ENCODE data around the gene NCEH1. TPM values are rescaled to one million over a fixed set of nuclear protein-coding genes. Genes with fewer than 3 reads are reported as not detected.

Gene NCEH1
- total RNA-seq, 2 experiments from 2014 or later = 2.8 to 3.4 TPM

DNA sequence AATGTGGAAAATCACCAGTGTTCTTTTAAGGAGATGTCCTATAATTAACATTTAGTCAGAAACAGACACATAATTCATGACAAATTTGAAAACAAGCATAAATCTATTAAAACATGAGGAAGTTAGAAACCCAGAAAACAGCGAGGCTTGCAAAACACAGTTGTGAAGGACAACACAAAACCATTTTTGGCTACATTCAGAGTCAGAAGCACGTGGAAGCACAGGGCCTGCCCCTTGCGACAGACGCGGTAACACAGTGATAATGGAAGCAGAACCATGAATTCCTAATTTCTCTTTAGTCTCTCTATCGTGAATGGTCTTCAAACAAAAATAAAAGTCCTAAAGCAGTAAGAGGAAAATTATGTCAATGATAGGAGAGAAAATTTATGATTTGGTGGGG, 12.2 kb downstream of the NCEH1 start:
- Mint-ChIP-seq H3K27me3 (no peaks in the 10 kb centered on the region), H3K36me3 (ENCODE audit: low read depth) (no peaks in the 10 kb centered on the region), H3K4me1 (ENCODE audit: low read depth) (no peaks in the 10 kb centered on the region), H3K4me3 (no peak overlapping the region), H3K27ac (no peak overlapping the region), H3K9me3 (no peaks in the 10 kb centered on the region)
- no peak for TF ChIP-seq CTCF (IDR thresholded peaks at IDR 0.05)
- CTCF ChIA-PET = no interaction called here
- POLR2A ChIA-PET = no interaction called here
- intact Hi-C loops (cut with micrococcal nuclease) = no loop called here
- DNase-seq (no peak), ATAC-seq (no peak)

GRCh38 chr3:172697558-172697957, 13.3 kb downstream of the NCEH1 start:
- CTCF ChIA-PET = interaction anchor here (1.0 to 2.6 kb wide), 3 partner anchors 21 to 236 kb away, joined by 3 to 8 read pairs (median 4); no protein-coding TSS in a partner anchor
- H3K4me1 Mint-ChIP-seq (ENCODE audit: low read depth) = peaks cover 5% of the 10 kb centered on the region
- H3K27me3 Mint-ChIP-seq = no peaks in the 10 kb centered on the region
- ATAC-seq (no peak), DNase-seq (no peak)
- H3K36me3 Mint-ChIP-seq (ENCODE audit: low read depth) = no peaks in the 10 kb centered on the region
- H3K4me3 Mint-ChIP-seq = no peak overlapping the region
- no peak overlapping the region for H3K27ac Mint-ChIP-seq
- POLR2A ChIA-PET = no interaction called here
- no peaks in the 10 kb centered on the region for H3K9me3 Mint-ChIP-seq
- no peak for TF ChIP-seq CTCF (IDR thresholded peaks at IDR 0.05)
- intact Hi-C loops (cut with micrococcal nuclease) = no loop called here

- POLR2A ChIA-PET = interaction anchor here (1.2 kb wide), 1 partner anchor 18 kb away, joined by 3 read pairs; no protein-coding TSS in a partner anchor
- H3K4me1 Mint-ChIP-seq (ENCODE audit: low read depth) = peaks cover 10% of the 10 kb centered on the region
- intact Hi-C loops (cut with micrococcal nuclease) = no loop called here
These were observed 14.5 kb downstream of the NCEH1 start for GRCh38 chr3:172696357-172696756.

DNA sequence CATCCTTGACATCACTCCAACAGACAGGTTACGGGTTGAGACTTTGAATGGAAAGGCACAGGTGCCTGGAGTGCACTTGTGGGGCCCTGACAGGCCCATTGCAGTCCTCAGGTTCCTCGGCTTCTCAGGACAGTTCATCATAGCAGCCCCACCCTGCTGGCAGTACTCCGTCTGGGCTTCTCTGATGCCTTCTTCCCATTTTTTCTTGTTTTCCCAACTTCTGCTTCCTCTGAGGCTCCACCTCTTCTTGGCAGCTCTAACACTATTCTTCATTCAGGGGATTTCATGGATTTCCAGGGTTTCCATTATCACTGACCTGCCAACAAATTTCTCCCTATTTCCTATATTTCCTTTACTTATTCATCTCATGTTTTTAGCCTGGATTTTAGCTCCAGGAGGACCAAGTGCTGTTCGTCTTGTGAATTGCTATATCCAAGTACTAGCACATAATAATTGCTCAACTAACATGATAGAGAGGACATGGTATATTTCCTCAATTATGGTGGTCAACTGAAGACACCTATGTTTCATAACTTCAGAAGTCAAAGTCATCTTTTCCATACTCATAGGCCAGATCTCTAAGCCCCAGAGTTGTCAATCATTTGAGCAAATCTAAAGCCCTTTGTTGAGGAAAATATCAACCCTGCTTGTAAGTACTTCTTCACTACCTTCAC, 16.2 kb downstream of the NCEH1 start:
- TF ChIP-seq CTCF (IDR thresholded peaks at IDR 0.05) = no peak
- ChIA-PET CTCF (interaction anchor here (1.2 to 1.7 kb wide), 4 partner anchors 18 to 362 kb away, joined by 3 to 5 read pairs (median 4); no protein-coding TSS in a partner anchor), POLR2A (no interaction called here)
- intact Hi-C loops (cut with micrococcal nuclease) = no loop called here
- Mint-ChIP-seq H3K36me3 (ENCODE audit: low read depth) (no peaks in the 10 kb centered on the region), H3K4me3 (no peak overlapping the region), H3K9me3 (no peaks in the 10 kb centered on the region), H3K4me1 (ENCODE audit: low read depth) (peaks cover 10% of the 10 kb centered on the region), H3K27me3 (no peaks in the 10 kb centered on the region), H3K27ac (no peak overlapping the region)
- DNase-seq = no peak
- ATAC-seq = no peak

More at GRCh38 chr3:172696357-172696756, 14.5 kb downstream of the NCEH1 start:
- H3K36me3 Mint-ChIP-seq (ENCODE audit: low read depth) = no peaks in the 10 kb centered on the region
- no peak for ATAC-seq
- DNase-seq = no peak
- no peak overlapping the region for H3K4me3 Mint-ChIP-seq
- no peaks in the 10 kb centered on the region for H3K9me3 Mint-ChIP-seq
- no peak for TF ChIP-seq CTCF (IDR thresholded peaks at IDR 0.05)
- no peaks in the 10 kb centered on the region for H3K27me3 Mint-ChIP-seq
- CTCF ChIA-PET = interaction anchor here (1.1 to 2.6 kb wide), 5 partner anchors 15 to 30 kb away, joined by 3 to 8 read pairs (median 3); partner anchors contain the start of gene NCEH1
- H3K27ac Mint-ChIP-seq = no peak overlapping the region

DNA sequence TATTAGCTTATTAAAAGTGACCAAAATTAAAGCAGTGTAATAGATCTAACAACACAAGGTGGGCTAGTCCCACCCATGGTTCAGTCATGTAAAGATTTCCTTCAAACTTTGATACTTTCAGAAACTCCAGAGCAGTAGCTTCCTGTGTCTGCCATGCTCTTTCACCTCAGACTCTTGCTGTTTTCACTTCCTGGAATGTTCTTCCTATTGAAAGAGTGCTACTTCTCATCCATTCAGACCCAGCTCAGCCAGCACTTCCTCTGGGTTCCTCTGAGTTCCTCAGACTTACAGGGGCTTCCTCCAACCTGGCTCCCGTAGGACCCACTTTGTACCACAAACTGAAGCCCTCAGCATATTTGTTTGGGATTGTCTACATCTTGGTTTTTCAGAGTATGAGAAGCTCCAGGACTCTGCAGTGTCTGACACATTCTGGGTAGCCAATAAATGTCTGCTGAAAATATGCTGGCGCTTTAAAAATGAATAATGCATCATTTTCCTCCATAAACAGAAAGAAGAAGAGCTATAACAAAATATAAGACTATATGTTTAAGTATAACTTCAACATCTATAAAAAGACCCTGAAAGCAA, 18.0 kb downstream of the NCEH1 start:
- peaks cover 10% of the 10 kb centered on the region for H3K4me1 Mint-ChIP-seq (ENCODE audit: low read depth)
- H3K4me3 Mint-ChIP-seq = no peak overlapping the region
- TF ChIP-seq CTCF (IDR thresholded peaks at IDR 0.05) = no peak
- DNase-seq (no peak), ATAC-seq (no peak)
- H3K27ac Mint-ChIP-seq = peak overlapping the region; percentile 32
- no peaks in the 10 kb centered on the region for H3K27me3 Mint-ChIP-seq
- ChIA-PET CTCF (interaction anchor here (0.7 to 2.7 kb wide), 8 partner anchors 8 to 231 kb away, joined by 3 to 18 read pairs (median 4); partner anchors contain the start of gene NCEH1), POLR2A (interaction anchor here (1.2 to 1.4 kb wide), 3 partner anchors 12 to 18 kb away, joined by 3 to 6 read pairs (median 5); partner anchors contain the start of gene NCEH1)
- no peaks in the 10 kb centered on the region for H3K9me3 Mint-ChIP-seq
- H3K36me3 Mint-ChIP-seq (ENCODE audit: low read depth) = no peaks in the 10 kb centered on the region
- intact Hi-C loops (cut with micrococcal nuclease) = no loop called here

Measured in activated CD8-positive, alpha-beta T cell treated with anti-CD3 and anti-CD28 coated beads for 36 hours (primary cell).